Epidermal melanocyte (primary cell): Measurements from ENCODE around the gene TCEAL8.
A peak's percentile ranks its signal among the peaks of the same experiment; 100 is the strongest.

Experiments
- DNase-seq: peaks from one replicate; pipeline ENCODE4 v3.0.0; 2011; ENCODE audit warnings: low spot score; ENCODE audit not compliant: insufficient read length

The TCEAL8 gene

DNA sequence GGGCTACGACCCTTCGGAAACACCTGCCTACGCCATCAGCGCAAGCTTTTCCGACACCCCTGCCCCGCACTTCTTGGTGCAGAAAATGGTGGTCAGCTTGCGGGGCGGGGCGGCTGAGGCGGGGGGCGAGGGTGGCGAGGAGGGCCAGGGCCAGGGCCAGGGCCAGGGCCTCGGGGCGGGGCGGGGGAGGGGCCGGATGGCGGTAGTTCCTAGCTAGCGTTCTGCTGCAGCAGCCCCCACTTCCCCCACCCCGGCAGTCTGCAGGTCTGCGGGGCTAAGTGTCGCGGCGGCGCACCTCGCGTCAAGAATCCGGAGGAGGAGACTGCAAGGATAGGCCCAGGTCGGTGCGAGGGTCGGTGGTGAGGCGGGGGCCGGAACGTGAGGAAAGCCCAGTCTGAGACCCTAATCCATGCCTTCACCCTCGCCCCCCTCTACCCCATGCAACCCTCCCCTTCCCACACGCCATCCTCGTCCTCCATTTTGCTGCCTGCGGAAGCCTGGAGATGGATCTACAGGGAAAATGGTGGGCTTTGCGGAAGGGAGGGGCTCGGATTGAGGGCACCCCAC, 39.4 kb downstream of the TCEAL8 start:
- no peak for DNase-seq

DNA sequence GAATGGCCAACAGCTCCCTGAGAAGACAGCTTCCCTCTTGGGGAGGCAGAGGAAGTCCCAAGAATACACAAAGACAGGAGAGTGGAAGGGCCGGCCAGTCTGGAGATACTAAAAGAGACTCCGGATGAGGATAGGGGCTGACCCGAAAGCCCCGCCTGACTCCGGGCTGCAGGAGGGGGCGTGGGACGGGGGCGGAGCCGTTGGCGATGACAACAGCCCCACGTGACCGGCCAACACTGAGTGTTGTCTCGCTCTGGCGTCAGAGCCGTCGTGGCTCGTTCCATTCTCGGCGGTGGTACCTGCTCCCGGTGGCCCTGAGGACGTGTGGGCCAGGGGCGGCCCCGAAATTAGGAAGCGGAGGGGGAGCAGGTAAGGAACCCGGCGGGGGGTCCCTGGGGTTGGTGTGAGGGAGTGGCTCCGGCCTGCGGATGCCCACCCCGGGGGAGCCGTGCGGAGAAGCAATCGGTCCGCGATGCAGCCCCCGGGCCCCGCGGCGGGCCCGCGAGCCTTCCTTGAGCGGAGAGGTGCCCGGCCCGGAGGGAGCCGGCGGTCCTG, 40.0 kb downstream of the TCEAL8 start, which contains the start of gene BEX4:
BEX4 (plus strand) TSS at position 239 of the 555 bp plus-strand sequence. CDS start 1,046 bp downstream, outside the sequence.
- peak; percentile 61 for DNase-seq

DNA sequence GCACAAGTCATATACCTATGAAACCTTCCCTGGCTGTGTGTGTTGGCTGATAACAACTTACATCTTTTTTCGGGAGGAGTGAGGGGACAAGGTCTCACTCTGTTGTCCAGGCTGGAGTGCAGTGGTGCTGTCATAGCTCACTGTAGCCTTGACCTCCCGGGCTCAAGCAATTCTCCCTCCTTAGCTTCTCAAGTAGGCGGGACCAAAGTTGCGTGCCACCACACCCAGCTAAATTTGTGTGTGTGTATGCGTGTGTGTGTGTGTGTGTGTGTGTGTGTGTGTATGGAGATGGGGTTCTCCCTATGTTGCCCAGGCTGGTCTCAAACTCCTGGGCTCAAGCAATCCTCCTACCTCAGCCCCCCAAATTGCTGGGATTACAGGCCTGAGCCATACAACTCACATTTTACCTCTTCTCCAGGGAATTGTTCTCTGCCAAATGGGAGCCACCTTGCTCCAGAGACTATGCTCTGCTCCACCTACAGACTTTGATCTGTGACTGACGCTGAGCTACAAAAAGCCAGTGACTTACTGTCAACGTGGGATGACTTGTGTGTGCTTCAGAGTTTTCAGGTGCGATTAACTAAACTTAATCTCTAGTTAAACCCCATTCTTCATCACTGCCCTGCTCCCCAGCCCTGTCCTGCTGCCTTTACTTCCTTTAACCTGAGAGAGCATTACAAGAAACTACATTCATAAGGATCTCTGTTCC, 42.1 kb downstream of the TCEAL8 start:
- no peak for DNase-seq

DNA sequence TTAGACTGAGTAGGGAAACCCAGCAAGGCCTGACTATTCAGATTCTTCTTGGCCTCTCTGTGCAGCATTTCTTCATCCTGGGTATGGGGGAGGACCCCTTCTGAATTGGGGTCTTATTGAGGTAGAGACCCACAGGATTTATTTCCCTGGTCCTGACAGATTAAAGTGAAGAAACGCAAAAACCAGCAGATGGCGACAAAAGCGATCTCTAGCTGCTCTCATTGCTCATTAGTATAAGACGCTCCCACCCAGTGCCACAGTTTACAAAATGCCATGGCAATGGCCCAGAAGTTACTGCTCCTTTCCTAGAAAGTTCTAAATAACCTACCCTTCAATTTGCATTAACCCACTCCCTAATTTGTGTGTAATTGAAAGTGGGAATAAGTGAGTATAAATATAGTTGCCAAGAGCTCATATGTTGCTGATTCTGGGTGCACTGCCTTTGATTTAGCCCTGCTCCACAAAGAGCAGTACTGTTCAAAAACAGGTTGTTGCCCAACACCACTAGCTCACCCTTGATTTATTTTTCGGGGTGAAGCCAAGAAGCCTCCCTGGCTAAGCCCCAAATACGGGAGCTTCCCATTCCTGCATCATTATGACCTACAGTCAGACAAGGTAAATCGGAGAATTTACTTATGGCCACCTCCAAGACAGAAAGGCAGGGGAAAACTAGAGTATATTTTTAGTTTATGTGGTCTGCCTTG, 43.8 kb downstream of the TCEAL8 start:
- no peak for DNase-seq

DNA sequence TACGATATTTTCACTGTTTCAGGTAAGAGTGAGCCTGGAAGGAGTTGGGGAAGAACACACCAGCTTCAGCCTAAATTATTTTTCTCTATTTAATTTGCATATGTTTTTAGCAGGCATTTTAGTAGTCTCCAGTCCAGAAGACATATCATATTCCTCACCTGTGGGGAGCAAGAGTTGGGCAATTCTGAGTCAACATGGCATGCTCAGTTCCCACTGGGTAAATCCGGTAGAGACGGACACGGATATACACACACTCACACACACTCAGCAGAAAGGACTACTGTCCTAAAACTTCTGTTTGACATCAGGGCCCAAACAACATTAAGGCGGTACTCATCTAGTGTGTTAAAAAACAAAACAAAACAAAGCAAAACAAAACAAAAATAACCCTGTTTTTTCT, 44.9 kb downstream of the TCEAL8 start:
- DNase-seq, result no peak
